HCT116 (cell line): ENCODE data around the gene PRKCH.

Source experiments
- CEBPB ChIP-seq: IDR thresholded peaks from 2 replicates; pipeline ENCODE4 v1.6.1; 2012; ENCODE audit warnings: low read depth
- EZH2 ChIP-seq: fragments of 200-600 bp; sonication (generic); IDR thresholded peaks from 2 replicates; pipeline ENCODE4 v1.6.1; 2017; ENCODE audit warnings: antibody characterized with exemption, mixed run types
- POLR2A ChIP-seq: IDR thresholded peaks from 2 replicates; pipeline ENCODE4 v1.7.0; 2011; ENCODE audit warnings: borderline replicate concordance; ENCODE audit not compliant: insufficient read depth, insufficient read length; ENCODE audit errors: extremely low read depth
- SIN3A ChIP-seq: IDR thresholded peaks from 2 replicates; pipeline ENCODE4 v1.6.1; 2012; ENCODE audit warnings: low read depth
- ZNF274 ChIP-seq: fragments of 200-500 bp; sonication (Bioruptor generic); IDR thresholded peaks from 2 replicates; pipeline ENCODE4 v1.6.1; 2014; ENCODE audit warnings: mild to moderate bottlenecking, low read depth, low read length, inconsistent platforms
- TF ChIP-seq, protein P1 (sequence below), 3 experiments: fragments of 200-600 bp in 1 of 3; sonication (generic) in 1 of 3; IDR thresholded peaks in 2 of 3; conservative IDR thresholded peaks in 1 of 3; 2 replicates each; pipeline ENCODE4 v1.5.1; 2012 to 2017; ENCODE audit warnings: low read depth in 2 of 3, low read length in 2 of 3, antibody characterized with exemption in 1 of 3, borderline replicate concordance in 1 of 3, control low read depth in 1 of 3, mild to moderate bottlenecking in 1 of 3, mixed read lengths in 1 of 3, mixed run types in 1 of 3, moderate library complexity in 1 of 3; ENCODE audit not compliant: insufficient read depth in 1 of 3
- TF ChIP-seq, protein P2 (sequence below): IDR thresholded peaks from 2 replicates; pipeline ENCODE4 v1.6.1; 2012
- TF ChIP-seq, protein P3 (sequence below): IDR thresholded peaks from 2 replicates; pipeline ENCODE4 v1.6.1; 2012; ENCODE audit warnings: low read depth

DNA sequence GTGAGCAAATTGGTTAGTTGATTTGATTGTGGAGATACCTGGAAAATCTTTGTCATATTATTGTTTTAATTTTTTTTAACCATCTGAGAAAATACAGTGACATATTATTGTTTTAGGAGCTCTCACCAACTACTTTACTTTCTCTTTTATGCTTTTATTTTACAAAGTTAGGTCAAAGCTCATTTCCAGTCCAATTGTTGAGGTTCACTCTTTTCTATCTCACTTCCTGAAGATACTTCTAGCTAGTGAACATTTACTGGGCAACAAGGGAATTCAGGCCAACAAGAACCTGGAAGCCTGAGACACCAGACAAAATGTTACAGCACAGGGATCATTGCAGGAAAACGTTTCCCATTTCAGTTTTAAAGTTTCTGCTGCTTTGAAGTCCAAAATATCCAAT lies 44.1 kb upstream of the PRKCH start:
- TF ChIP-seq, protein P1, sequence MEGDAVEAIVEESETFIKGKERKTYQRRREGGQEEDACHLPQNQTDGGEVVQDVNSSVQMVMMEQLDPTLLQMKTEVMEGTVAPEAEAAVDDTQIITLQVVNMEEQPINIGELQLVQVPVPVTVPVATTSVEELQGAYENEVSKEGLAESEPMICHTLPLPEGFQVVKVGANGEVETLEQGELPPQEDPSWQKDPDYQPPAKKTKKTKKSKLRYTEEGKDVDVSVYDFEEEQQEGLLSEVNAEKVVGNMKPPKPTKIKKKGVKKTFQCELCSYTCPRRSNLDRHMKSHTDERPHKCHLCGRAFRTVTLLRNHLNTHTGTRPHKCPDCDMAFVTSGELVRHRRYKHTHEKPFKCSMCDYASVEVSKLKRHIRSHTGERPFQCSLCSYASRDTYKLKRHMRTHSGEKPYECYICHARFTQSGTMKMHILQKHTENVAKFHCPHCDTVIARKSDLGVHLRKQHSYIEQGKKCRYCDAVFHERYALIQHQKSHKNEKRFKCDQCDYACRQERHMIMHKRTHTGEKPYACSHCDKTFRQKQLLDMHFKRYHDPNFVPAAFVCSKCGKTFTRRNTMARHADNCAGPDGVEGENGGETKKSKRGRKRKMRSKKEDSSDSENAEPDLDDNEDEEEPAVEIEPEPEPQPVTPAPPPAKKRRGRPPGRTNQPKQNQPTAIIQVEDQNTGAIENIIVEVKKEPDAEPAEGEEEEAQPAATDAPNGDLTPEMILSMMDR (IDR thresholded peaks at IDR 0.05 in 2 of 3, conservative IDR thresholded peaks at IDR 0.05 in 1 of 3; ENCODE audit: borderline replicate concordance in 1 of 3, insufficient read depth in 1 of 3, low read depth in 2 of 3, low read length in 2 of 3), result no peak
- TF ChIP-seq, protein P2, sequence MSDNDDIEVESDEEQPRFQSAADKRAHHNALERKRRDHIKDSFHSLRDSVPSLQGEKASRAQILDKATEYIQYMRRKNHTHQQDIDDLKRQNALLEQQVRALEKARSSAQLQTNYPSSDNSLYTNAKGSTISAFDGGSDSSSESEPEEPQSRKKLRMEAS, result no peak
- TF ChIP-seq, protein P3, sequence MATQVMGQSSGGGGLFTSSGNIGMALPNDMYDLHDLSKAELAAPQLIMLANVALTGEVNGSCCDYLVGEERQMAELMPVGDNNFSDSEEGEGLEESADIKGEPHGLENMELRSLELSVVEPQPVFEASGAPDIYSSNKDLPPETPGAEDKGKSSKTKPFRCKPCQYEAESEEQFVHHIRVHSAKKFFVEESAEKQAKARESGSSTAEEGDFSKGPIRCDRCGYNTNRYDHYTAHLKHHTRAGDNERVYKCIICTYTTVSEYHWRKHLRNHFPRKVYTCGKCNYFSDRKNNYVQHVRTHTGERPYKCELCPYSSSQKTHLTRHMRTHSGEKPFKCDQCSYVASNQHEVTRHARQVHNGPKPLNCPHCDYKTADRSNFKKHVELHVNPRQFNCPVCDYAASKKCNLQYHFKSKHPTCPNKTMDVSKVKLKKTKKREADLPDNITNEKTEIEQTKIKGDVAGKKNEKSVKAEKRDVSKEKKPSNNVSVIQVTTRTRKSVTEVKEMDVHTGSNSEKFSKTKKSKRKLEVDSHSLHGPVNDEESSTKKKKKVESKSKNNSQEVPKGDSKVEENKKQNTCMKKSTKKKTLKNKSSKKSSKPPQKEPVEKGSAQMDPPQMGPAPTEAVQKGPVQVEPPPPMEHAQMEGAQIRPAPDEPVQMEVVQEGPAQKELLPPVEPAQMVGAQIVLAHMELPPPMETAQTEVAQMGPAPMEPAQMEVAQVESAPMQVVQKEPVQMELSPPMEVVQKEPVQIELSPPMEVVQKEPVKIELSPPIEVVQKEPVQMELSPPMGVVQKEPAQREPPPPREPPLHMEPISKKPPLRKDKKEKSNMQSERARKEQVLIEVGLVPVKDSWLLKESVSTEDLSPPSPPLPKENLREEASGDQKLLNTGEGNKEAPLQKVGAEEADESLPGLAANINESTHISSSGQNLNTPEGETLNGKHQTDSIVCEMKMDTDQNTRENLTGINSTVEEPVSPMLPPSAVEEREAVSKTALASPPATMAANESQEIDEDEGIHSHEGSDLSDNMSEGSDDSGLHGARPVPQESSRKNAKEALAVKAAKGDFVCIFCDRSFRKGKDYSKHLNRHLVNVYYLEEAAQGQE, result no peak
- TF ChIP-seq ZNF274 (no peak), CEBPB (no peak), POLR2A (no peak), SIN3A (no peak), EZH2 (no peak)
